HG02870 (cell line): ENCODE measurements around the gene BATF3.
A peak's percentile ranks its signal among the peaks of the same experiment; 100 is the strongest.
"Not testable (repeated sequence)": the region's sequence is repeated elsewhere in the genome, so short reads cannot be mapped to it uniquely, and the experiment has no call there.

ENCODE experiments used
- ATAC-seq: cut with Tn5 transposase; IDR thresholded peaks from one replicate; pipeline ENCODE4 v1.9.1; 2021; ENCODE audit warnings: mild to moderate bottlenecking, moderate library complexity; ENCODE audit not compliant: unreplicated experiment

The BATF3 gene

GRCh38 chr1:212699625-212700222 lies at the start of gene BATF3:
Gene BATF3, minus strand, starts transcription at chr1:212699840. Its CDS starts 78 bp downstream, at chr1:212699762.
- peak; percentile 23 for ATAC-seq

GRCh38 chr1:212746546-212746945 lies 46.9 kb upstream of the BATF3 start:
- no peak for ATAC-seq

GRCh38 chr1:212745303-212745702 lies 45.7 kb upstream of the BATF3 start:
- ATAC-seq = no peak

- no peak for ATAC-seq
Measured at GRCh38 chr1:212743901-212744475, 44.3 kb upstream of the BATF3 start.

GRCh38 chr1:212738330-212738729 lies 38.7 kb upstream of the BATF3 start:
- ATAC-seq = no peak

- no peak for ATAC-seq
Measured at GRCh38 chr1:212737559-212737958, 37.9 kb upstream of the BATF3 start.

- ATAC-seq = no peak
Measured at GRCh38 chr1:212733109-212733508, 33.5 kb upstream of the BATF3 start.

- no peak for ATAC-seq
Measured at GRCh38 chr1:212731630-212732029, 32.0 kb upstream of the BATF3 start.

GRCh38 chr1:212728606-212729005 lies 29.0 kb upstream of the BATF3 start:
- no peak for ATAC-seq

- no peak for ATAC-seq
Measured at GRCh38 chr1:212727386-212728181, 27.9 kb upstream of the BATF3 start.

GRCh38 chr1:212724679-212725078 lies 25.0 kb upstream of the BATF3 start:
- ATAC-seq = not testable (repeated sequence)

GRCh38 chr1:212722270-212722957 lies 22.8 kb upstream of the BATF3 start:
- ATAC-seq = no peak

- no peak for ATAC-seq
Measured at GRCh38 chr1:212721388-212722247, 22.0 kb upstream of the BATF3 start.

- no peak for ATAC-seq
Measured at GRCh38 chr1:212719633-212720032, 20.0 kb upstream of the BATF3 start.

GRCh38 chr1:212718499-212718898 lies 18.9 kb upstream of the BATF3 start:
- no peak for ATAC-seq

GRCh38 chr1:212716161-212716560 lies 16.5 kb upstream of the BATF3 start:
- ATAC-seq = no peak

- no peak for ATAC-seq
Measured at GRCh38 chr1:212713465-212714136, 14.0 kb upstream of the BATF3 start.

GRCh38 chr1:212712451-212713303 lies 13.0 kb upstream of the BATF3 start:
- ATAC-seq = no peak

GRCh38 chr1:212711974-212712373 lies 12.3 kb upstream of the BATF3 start:
- ATAC-seq = not testable (repeated sequence)
